Stomach smooth muscle (tissue), 2 donors: ENCODE results near the gene CDV3.

ENCODE experiments used
- H3K27ac ChIP-seq: one replicate; pipeline ENCODE4 v1.7.0; 2013; ENCODE audit warnings: mild to moderate bottlenecking, low read length, inconsistent platforms
- H3K27me3 ChIP-seq, 2 donors: one replicate each; pipeline ENCODE4 v1.7.0; 2013; ENCODE audit warnings: low read length in 2 of 2; ENCODE audit not compliant: insufficient read depth in 2 of 2, control insufficient read depth in 1 of 2
- H3K36me3 ChIP-seq, 2 donors: one replicate each; pipeline ENCODE4 v1.7.0; 2013; ENCODE audit warnings: low read length in 2 of 2; ENCODE audit not compliant: control insufficient read depth in 2 of 2, insufficient read depth in 2 of 2
- H3K4me1 ChIP-seq: one replicate; pipeline ENCODE4 v1.7.0; 2013; ENCODE audit warnings: low read length; ENCODE audit not compliant: control insufficient read depth, insufficient read depth
- H3K4me3 ChIP-seq, 2 donors: one replicate each; pipeline ENCODE4 v1.7.0; 2013; ENCODE audit warnings: low read length in 2 of 2
- H3K9ac ChIP-seq, 2 donors: one replicate each; pipeline ENCODE4 v1.7.0; 2013; ENCODE audit warnings: low read length in 2 of 2, mild to moderate bottlenecking in 1 of 2
- H3K9me3 ChIP-seq, 2 donors: one replicate each; pipeline ENCODE4 v1.7.0; 2013; ENCODE audit warnings: low read length in 2 of 2; ENCODE audit not compliant: control insufficient read depth in 2 of 2
- donor health status: healthy.
- donor health status: Pancreatic carcinoma.

The CDV3 gene

GRCh38 chr3:133606342-133606741 is 32.9 kb downstream of the CDV3 start:
- no peaks in the 10 kb centered on the region for H3K4me1 ChIP-seq
- no peaks in the 10 kb centered on the region for H3K27me3 ChIP-seq
- H3K36me3 ChIP-seq = peaks cover 10 to 25% of the 10 kb centered on the region in 2 donors
- H3K9me3 ChIP-seq = no peaks in the 10 kb centered on the region
- no peak overlapping the region for H3K4me3 ChIP-seq
- H3K9ac ChIP-seq = no peak overlapping the region
- H3K27ac ChIP-seq = no peak overlapping the region

GRCh38 chr3:133606902-133607301 is 33.4 kb downstream of the CDV3 start:
- Histone ChIP-seq H3K36me3 (peaks cover 11 to 25% of the 10 kb centered on the region in 2 donors), H3K9ac (no peak overlapping the region), H3K27me3 (no peaks in the 10 kb centered on the region), H3K9me3 (no peaks in the 10 kb centered on the region), H3K27ac (no peak overlapping the region), H3K4me1 (no peaks in the 10 kb centered on the region), H3K4me3 (no peak overlapping the region)

- Histone ChIP-seq H3K36me3 (peaks cover 11 to 25% of the 10 kb centered on the region in 2 donors), H3K27ac (no peak overlapping the region), H3K9ac (no peak overlapping the region), H3K27me3 (no peaks in the 10 kb centered on the region), H3K4me3 (no peak overlapping the region), H3K9me3 (no peaks in the 10 kb centered on the region), H3K4me1 (no peaks in the 10 kb centered on the region)
These were observed 34.3 kb downstream of the CDV3 start for GRCh38 chr3:133607816-133608215.

GRCh38 chr3:133608388-133608787 is 34.9 kb downstream of the CDV3 start:
- Histone ChIP-seq H3K9ac (no peak overlapping the region), H3K36me3 (peaks cover 11 to 25% of the 10 kb centered on the region in 2 donors), H3K4me1 (no peaks in the 10 kb centered on the region), H3K4me3 (no peak overlapping the region), H3K27ac (no peak overlapping the region), H3K27me3 (no peaks in the 10 kb centered on the region), H3K9me3 (no peaks in the 10 kb centered on the region)

- H3K4me3 ChIP-seq = no peak overlapping the region
- H3K9me3 ChIP-seq = no peaks in the 10 kb centered on the region
- peaks cover 11 to 25% of the 10 kb centered on the region in 2 donors for H3K36me3 ChIP-seq
- H3K27me3 ChIP-seq = no peaks in the 10 kb centered on the region
- no peaks in the 10 kb centered on the region for H3K4me1 ChIP-seq
- H3K9ac ChIP-seq = no peak overlapping the region
- H3K27ac ChIP-seq = no peak overlapping the region
These were observed 36.5 kb downstream of the CDV3 start for GRCh38 chr3:133610031-133610430.

GRCh38 chr3:133611534-133611933 is 38.0 kb downstream of the CDV3 start:
- no peaks in the 10 kb centered on the region for H3K4me1 ChIP-seq
- H3K9me3 ChIP-seq = no peaks in the 10 kb centered on the region
- H3K9ac ChIP-seq = no peak overlapping the region
- H3K36me3 ChIP-seq = peaks cover 15 to 25% of the 10 kb centered on the region in 2 donors
- no peaks in the 10 kb centered on the region for H3K27me3 ChIP-seq
- H3K4me3 ChIP-seq = no peak overlapping the region
- no peak overlapping the region for H3K27ac ChIP-seq

- no peak overlapping the region for H3K9ac ChIP-seq
- no peak overlapping the region for H3K4me3 ChIP-seq
- no peaks in the 10 kb centered on the region for H3K27me3 ChIP-seq
- no peak overlapping the region for H3K27ac ChIP-seq
- no peaks in the 10 kb centered on the region for H3K9me3 ChIP-seq
- no peaks in the 10 kb centered on the region for H3K4me1 ChIP-seq
- H3K36me3 ChIP-seq = peaks cover 24 to 30% of the 10 kb centered on the region in 2 donors
These were observed 46.7 kb downstream of the CDV3 start for GRCh38 chr3:133620066-133620784.

GRCh38 chr3:133627789-133628188 is 54.3 kb downstream of the CDV3 start:
- Histone ChIP-seq H3K27me3 (no peaks in the 10 kb centered on the region), H3K9ac (no peak overlapping the region), H3K4me1 (no peaks in the 10 kb centered on the region), H3K36me3 (peaks cover 14% of the 10 kb centered on the region in 2 donors), H3K27ac (no peak overlapping the region), H3K9me3 (no peaks in the 10 kb centered on the region), H3K4me3 (no peak overlapping the region)

- Histone ChIP-seq H3K9me3 (no peaks in the 10 kb centered on the region), H3K27me3 (no peaks in the 10 kb centered on the region), H3K9ac (no peak overlapping the region), H3K4me3 (no peak overlapping the region), H3K27ac (no peak overlapping the region), H3K36me3 (peaks cover 9 to 17% of the 10 kb centered on the region in 2 donors), H3K4me1 (no peaks in the 10 kb centered on the region)
These were observed 55.7 kb downstream of the CDV3 start for GRCh38 chr3:133629146-133629545.

- Histone ChIP-seq H3K9ac (no peak overlapping the region), H3K36me3 (peaks cover 14 to 22% of the 10 kb centered on the region in 2 donors), H3K27me3 (no peaks in the 10 kb centered on the region), H3K27ac (no peak overlapping the region), H3K4me3 (no peak overlapping the region), H3K9me3 (no peaks in the 10 kb centered on the region), H3K4me1 (no peaks in the 10 kb centered on the region)
These were observed 60.0 kb downstream of the CDV3 start for GRCh38 chr3:133633439-133633838.
